HG02973 (cell line): ENCODE data around the gene CFAP73.

Experiments
- ATAC-seq: cut with Tn5 transposase; IDR thresholded peaks from one replicate; pipeline ENCODE4 v1.9.1; 2021; ENCODE audit warnings: moderate library complexity; ENCODE audit not compliant: unreplicated experiment

The CFAP73 gene

GRCh38 chr12:113162102-113163029, 12.8 kb downstream of the CFAP73 start:
- ATAC-seq: no peak

GRCh38 chr12:113163030-113163360, 13.5 kb downstream of the CFAP73 start:
- ATAC-seq: no peak

- no peak for ATAC-seq
Observed at GRCh38 chr12:113164014-113164413, 14.5 kb downstream of the CFAP73 start.

GRCh38 chr12:113165521-113166450, 16.3 kb downstream of the CFAP73 start:
- ATAC-seq: no peak

GRCh38 chr12:113167868-113168267, 18.3 kb downstream of the CFAP73 start:
- no peak for ATAC-seq

GRCh38 chr12:113169697-113170096, 20.2 kb downstream of the CFAP73 start:
- no peak for ATAC-seq

- no peak for ATAC-seq
Observed at GRCh38 chr12:113170457-113170856, 20.9 kb downstream of the CFAP73 start.

GRCh38 chr12:113170926-113171325, 21.4 kb downstream of the CFAP73 start:
- no peak for ATAC-seq

- ATAC-seq: no peak
Observed at GRCh38 chr12:113171543-113171942, 22.0 kb downstream of the CFAP73 start.

GRCh38 chr12:113172185-113172584, 22.7 kb downstream of the CFAP73 start:
- no peak for ATAC-seq

- peak; percentile 53 for ATAC-seq
Observed at GRCh38 chr12:113173081-113173698, 23.7 kb downstream of the CFAP73 start.

GRCh38 chr12:113174461-113175384, 25.2 kb downstream of the CFAP73 start:
- ATAC-seq: peak; percentile 62

GRCh38 chr12:113179023-113179422, 29.5 kb downstream of the CFAP73 start:
- no peak for ATAC-seq

- ATAC-seq: no peak
Observed at GRCh38 chr12:113180333-113180732, 30.8 kb downstream of the CFAP73 start.

GRCh38 chr12:113181975-113182374, 32.5 kb downstream of the CFAP73 start:
- no peak for ATAC-seq

- ATAC-seq: no peak
Observed at GRCh38 chr12:113183030-113183589, 33.6 kb downstream of the CFAP73 start.

GRCh38 chr12:113184098-113184899, 34.8 kb downstream of the CFAP73 start:
- peak; percentile 50 for ATAC-seq

- peak; percentile 72 for ATAC-seq
Observed at GRCh38 chr12:113184900-113185179, 35.3 kb downstream of the CFAP73 start.
